Measurements from ENCODE around the gene REEP5. TPM values are rescaled to one million over a fixed set of nuclear protein-coding genes. Genes with fewer than 3 reads are reported as not detected.

REEP5 gene
- total RNA-seq, 1 experiment from 2014 or later = 49.6 TPM

GRCh38 chr5:112921026-112921832 is 798 bp downstream of the REEP5 start (continued):
- no peak for TF ChIP-seq ZNF121 (CRISPR knock-in tag; IDR thresholded peaks at IDR 0.05)
- TF ChIP-seq MXD4 (CRISPR knock-in tag; IDR thresholded peaks at IDR 0.05; ENCODE audit: borderline replicate concordance) = no peak
- TF ChIP-seq FOXK1 (CRISPR knock-in tag; IDR thresholded peaks at IDR 0.05) = no peak
- no peak for TF ChIP-seq GRHL2 (CRISPR knock-in tag; IDR thresholded peaks at IDR 0.05; ENCODE audit: insufficient replicate concordance, severe bottlenecking)
- TF ChIP-seq, protein P1, sequence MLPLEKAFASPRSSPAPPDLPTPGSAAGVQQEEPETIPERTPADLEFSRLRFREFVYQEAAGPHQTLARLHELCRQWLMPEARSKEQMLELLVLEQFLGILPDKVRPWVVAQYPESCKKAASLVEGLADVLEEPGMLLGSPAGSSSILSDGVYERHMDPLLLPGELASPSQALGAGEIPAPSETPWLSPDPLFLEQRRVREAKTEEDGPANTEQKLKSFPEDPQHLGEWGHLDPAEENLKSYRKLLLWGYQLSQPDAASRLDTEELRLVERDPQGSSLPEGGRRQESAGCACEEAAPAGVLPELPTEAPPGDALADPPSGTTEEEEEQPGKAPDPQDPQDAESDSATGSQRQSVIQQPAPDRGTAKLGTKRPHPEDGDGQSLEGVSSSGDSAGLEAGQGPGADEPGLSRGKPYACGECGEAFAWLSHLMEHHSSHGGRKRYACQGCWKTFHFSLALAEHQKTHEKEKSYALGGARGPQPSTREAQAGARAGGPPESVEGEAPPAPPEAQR (CRISPR knock-in tag; IDR thresholded peaks at IDR 0.05) = no peak
- TF ChIP-seq NR1H2 (CRISPR knock-in tag; IDR thresholded peaks at IDR 0.05) = no peak
- TF ChIP-seq, protein P2, sequence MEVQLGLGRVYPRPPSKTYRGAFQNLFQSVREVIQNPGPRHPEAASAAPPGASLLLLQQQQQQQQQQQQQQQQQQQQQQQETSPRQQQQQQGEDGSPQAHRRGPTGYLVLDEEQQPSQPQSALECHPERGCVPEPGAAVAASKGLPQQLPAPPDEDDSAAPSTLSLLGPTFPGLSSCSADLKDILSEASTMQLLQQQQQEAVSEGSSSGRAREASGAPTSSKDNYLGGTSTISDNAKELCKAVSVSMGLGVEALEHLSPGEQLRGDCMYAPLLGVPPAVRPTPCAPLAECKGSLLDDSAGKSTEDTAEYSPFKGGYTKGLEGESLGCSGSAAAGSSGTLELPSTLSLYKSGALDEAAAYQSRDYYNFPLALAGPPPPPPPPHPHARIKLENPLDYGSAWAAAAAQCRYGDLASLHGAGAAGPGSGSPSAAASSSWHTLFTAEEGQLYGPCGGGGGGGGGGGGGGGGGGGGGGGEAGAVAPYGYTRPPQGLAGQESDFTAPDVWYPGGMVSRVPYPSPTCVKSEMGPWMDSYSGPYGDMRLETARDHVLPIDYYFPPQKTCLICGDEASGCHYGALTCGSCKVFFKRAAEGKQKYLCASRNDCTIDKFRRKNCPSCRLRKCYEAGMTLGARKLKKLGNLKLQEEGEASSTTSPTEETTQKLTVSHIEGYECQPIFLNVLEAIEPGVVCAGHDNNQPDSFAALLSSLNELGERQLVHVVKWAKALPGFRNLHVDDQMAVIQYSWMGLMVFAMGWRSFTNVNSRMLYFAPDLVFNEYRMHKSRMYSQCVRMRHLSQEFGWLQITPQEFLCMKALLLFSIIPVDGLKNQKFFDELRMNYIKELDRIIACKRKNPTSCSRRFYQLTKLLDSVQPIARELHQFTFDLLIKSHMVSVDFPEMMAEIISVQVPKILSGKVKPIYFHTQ (CRISPR knock-in tag; IDR thresholded peaks at IDR 0.05) = no peak
- TF ChIP-seq ZNF138 (CRISPR knock-in tag; conservative IDR thresholded peaks at IDR 0.05) = no peak
- TF ChIP-seq ZNF423 (CRISPR knock-in tag; IDR thresholded peaks at IDR 0.05) = peak; percentile 97
- TF ChIP-seq, protein P3, sequence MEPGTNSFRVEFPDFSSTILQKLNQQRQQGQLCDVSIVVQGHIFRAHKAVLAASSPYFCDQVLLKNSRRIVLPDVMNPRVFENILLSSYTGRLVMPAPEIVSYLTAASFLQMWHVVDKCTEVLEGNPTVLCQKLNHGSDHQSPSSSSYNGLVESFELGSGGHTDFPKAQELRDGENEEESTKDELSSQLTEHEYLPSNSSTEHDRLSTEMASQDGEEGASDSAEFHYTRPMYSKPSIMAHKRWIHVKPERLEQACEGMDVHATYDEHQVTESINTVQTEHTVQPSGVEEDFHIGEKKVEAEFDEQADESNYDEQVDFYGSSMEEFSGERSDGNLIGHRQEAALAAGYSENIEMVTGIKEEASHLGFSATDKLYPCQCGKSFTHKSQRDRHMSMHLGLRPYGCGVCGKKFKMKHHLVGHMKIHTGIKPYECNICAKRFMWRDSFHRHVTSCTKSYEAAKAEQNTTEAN (CRISPR knock-in tag; IDR thresholded peaks at IDR 0.05) = no peak
- TF ChIP-seq TEAD4 (CRISPR knock-in tag; IDR thresholded peaks at IDR 0.05) = no peak
- TF ChIP-seq ARID4B (CRISPR knock-in tag; IDR thresholded peaks at IDR 0.05; ENCODE audit: borderline replicate concordance) = peak; percentile 6; the same call in 1 of the 2 replicates
- TF ChIP-seq AFF4 (CRISPR knock-in tag; IDR thresholded peaks at IDR 0.05; ENCODE audit: borderline replicate concordance) = no peak
- TF ChIP-seq ETV6 (CRISPR knock-in tag; IDR thresholded peaks at IDR 0.05) = no peak
- no peak for TF ChIP-seq SMAD3 (CRISPR knock-in tag; IDR thresholded peaks at IDR 0.05; ENCODE audit: borderline replicate concordance)
- no peak for TF ChIP-seq SOX15 (CRISPR knock-in tag; IDR thresholded peaks at IDR 0.05)
- TF ChIP-seq PRRX2 (CRISPR knock-in tag; IDR thresholded peaks at IDR 0.05) = no peak

All from WTC11 (cell line).